GM21447 (cell line): Measurements from ENCODE around the gene SLC7A11.

Experiments
- ATAC-seq: cut with Tn5 transposase; IDR thresholded peaks from one replicate; pipeline ENCODE4 v1.9.1; 2021; ENCODE audit not compliant: unreplicated experiment

The SLC7A11 gene

DNA sequence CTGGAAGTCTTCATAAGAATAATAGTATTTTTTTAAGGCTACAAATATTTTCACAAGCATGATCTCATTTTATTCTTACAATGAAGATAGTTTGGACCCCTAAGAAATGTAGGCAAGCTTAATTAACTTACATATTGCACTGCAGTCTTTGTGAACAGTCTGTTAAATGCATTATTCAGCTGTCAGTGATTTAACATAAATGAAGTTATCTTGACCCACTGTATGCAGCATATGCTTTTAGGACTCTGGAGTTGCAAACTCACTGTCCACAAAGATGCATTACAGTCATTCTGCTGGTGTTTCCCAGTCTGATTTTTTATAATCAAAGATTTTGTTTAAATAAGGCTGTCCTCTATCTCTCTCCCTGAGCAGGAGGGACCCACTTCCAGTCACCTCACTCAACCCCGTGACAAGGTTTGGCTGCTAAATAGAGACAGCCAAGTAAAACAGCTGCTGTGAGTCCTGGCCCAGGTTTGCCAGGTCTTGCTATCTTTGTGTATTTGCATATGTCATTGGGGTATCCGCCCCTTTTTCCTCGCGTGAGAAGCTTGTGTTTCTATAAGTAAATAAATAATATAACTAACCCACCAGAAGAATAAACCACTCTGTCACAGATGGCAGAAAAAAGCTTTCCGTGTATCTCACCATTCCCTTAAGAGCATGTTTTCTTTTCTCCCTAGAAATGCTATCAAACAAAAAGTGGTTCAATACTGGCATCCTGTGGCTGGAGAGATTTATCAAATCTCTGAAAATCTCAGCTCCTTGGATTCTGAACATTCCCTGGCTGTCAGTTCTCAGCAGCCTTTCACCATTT lies 67.0 kb downstream of the SLC7A11 start:
- ATAC-seq: no peak

DNA sequence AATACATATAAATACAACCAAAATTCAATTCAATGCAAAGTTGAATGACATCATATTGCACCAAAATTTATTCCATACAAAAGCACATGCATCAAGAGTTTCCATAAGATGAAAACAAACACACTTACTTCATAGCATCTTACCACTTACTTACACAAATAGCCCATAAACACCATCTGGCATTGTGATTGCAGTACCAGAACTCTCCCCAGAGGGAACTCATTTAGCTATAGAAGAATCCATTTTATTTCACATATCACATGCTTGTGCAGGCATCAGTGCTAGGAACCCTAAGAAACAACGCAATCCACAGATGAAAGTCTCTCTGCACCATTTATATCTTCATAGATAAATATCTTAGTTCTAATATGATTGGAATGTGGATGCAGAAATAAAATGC lies 77.9 kb downstream of the SLC7A11 start:
- ATAC-seq: no peak

DNA sequence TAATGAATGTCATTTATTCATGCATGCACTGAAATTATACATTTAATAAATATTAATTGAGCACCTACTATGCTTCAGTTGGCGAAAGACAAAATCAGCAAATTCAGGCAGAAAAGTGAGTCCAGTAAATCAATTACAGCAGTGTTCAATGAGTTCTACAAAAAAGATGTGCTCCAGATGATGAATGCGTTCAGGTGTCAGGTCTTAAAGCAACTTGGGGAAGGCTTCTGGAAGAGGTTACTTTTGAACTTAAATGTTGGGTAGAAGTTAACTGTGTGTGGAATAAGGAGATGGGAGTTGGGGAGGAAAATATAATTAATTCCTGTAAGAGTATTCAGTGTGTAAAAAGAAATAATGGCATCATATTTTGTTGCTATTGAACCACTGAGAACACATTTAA lies 79.0 kb downstream of the SLC7A11 start:
- ATAC-seq: no peak

DNA sequence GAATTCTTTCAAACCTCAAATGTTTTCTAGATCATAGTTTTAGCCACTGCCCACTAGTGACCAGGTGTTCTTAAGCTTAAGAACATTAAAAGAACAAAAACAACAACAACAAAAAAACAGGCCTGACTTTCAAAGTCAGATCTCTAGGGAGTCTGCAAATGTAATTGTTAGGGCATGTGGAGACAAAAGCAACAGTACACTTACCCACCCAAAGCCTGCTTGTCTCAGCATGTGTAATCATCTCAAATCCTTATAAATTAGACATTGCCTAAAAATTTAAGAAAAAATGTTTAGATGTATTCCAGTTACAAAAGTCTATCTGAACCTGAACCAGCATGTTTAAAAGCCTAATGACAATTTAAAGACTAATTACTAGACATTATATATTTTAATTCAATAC lies 79.9 kb downstream of the SLC7A11 start:
- no peak for ATAC-seq

DNA sequence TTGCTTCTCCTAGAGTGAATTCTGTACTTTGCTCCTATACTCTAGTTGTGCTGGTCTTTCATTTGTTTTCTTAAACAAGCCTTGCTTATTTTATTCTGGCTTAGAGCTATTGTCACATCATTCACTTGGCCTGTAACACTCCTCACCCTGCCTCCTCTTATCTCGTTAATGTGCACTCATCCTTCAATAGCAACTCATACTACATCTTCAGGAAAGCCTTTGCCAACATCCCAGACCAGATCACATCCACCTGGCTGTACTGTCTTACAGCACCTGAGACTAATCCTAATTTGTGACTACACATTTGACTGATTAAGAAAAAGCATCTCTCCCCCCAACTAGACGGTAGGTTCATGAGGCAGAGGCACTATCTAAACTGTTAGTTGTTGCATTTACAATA lies 80.8 kb downstream of the SLC7A11 start:
- ATAC-seq: no peak

DNA sequence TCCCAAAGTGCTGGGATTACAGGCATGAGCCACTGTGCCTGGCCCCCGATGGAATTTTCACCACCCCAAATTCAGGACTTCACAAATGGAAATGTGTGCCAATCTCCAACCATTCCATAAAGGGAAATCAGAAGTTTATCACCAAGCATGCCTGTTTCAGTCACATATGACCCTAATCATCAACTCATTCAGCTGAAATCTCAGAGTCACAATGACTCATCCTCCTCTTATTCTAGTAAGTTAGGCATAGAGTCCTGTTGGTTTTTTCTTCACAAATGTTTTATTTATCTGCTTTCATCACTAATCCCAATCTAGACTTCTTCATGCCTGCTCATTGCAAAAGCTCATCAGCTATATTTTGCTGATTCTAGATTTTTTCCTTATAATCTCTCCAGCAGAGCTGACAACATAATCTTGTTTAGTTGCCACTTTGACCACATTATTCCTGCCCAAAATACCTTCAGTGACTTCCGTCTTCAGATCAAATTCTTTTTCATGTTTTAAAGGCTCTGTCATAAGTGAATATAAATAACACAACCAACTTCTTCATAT lies 83.3 kb downstream of the SLC7A11 start:
- ATAC-seq: no peak

DNA sequence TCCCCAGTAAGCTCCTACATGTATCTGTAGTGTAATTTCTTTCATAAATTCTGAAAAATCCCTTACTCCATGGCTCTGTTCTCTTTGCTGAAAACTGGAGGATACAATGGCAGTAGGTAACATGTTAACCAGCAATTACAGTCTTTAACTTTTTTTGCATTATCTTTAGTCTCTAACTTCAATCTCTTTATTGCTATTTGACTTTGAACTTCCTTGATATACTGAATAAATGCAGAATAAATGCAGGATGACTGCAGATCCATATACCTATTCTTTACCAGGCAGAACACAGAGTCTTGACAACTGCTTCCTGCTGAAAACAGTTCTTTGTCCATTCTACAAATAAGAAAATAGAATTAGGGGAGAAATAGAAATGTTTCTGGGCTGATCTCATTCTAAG lies 101.3 kb downstream of the SLC7A11 start:
- ATAC-seq: no peak

DNA sequence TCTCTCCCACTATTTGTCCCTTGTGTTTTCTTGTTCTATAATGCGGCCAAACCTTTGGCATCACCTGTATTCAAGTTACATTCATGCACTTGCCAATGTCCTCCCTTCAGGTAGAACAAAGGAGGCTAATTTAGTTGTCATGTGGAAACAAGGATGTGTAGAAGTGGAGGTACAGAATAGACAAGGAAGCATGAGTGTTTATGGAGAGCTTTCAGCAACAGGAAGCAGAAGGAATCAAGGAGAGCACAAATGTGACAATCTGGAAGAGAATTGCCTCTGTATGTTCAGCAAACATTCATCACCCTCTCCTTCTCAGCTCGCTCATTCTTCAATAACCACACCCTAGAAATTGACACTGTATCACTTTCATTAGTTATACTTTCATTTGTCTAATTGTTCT lies 103.4 kb downstream of the SLC7A11 start:
- no peak for ATAC-seq

DNA sequence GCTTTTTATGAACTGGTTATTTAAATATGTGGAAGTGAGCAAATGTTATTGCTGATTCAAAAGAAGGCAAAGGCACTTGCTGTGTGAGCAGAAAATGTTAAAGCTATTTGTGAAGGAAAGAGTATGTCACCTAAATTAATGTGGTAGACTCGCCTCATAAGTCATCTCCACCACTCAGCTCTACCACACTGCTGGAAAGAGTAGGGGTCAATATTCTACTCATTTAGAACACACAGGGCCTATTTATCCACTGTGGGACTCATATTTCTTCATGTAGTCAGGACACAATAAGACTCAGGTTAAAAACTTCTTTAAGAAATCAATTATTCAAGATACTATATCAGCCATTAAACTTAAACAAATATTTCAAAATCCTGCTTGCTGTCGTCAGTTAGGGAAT lies 106.5 kb downstream of the SLC7A11 start:
- ATAC-seq: no peak

DNA sequence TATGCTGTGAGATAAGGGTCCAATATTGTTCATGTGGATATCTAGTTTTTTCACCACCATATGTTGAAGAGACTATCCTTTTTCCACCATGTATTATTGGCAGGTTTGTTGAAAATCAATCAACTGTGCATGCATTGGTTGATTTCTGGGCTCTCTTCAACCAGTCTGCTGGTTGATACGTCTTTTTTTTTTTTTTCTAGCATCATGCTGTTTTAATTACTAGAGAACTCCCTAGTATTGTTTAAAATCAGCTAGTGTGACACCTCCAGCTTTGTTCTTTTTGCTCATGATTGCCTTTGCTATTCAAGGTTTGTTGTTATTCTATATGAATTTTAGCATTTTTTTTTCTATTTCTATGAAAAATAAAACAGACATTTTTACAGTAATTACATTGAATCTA lies 123.9 kb downstream of the SLC7A11 start:
- ATAC-seq: no peak

DNA sequence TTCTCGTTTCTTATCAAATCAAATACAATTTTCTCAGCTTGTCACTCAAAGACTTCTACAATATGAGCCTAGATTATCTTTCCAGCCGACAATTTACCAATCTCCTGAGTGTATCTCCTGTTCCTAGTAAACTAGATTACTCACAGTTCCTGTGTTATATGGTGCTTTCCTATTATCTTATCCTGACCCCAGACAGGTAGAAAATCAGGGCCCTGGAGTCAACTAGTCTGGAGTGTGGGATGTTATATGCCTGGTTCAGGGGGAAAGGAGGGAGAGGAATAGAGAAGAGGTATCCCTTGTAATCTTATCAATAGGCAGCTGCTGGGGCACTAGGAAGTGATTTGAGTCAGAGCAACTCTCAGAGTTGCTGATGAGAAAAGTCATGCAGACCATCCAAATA lies 127.1 kb downstream of the SLC7A11 start:
- no peak for ATAC-seq

DNA sequence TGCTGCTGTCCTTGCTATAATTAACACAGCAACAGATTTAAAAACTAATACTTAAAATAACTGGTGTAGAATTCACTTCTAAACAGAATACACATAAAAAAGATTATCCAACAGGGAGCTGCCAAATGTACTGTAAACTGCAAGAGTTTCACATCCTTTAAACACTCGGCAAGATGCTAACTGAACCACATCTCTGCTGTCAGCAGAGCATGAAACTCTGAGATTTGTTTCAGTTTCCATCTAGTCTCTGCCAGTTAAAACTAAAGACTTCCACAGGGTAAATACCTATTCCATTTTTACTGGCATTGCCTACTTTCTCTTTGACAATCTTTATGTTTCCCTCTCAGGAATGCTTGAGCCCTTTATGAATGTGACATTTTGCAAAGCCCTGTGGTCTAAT lies 127.7 kb downstream of the SLC7A11 start:
- peak; percentile 99 for ATAC-seq
